Adrenal gland (tissue), 12 donors: ENCODE measurements around the gene SYT1. TPM values are rescaled to one million over a fixed set of nuclear protein-coding genes. Genes with fewer than 3 reads are reported as not detected.

Experiments used
- DNase-seq, 7 donors: peaks; one replicate each; pipeline ENCODE4 v3.0.0-alpha.2; 2019 to 2020
- H3K27ac ChIP-seq, 5 donors: fragments of 200-600 bp; sonication (generic) in 4 of 5; 1 replicate in 3 of 5; 2 replicates in 2 of 5; pipeline versions ENCODE4 v1.5.1 to v1.8.0; 2016 to 2020; ENCODE audit warnings: mild to moderate bottlenecking in 1 of 5
- H3K27me3 ChIP-seq: fragments of 200-600 bp; 2 replicates; pipeline ENCODE4 v1.8.0; 2021
- H3K36me3 ChIP-seq, 2 donors: fragments of 200-600 bp; replicated peaks in 1 of 2; 1 replicate in 1 of 2; 2 replicates in 1 of 2; pipeline versions ENCODE4 v1.5.1 to v1.8.0; 2018 to 2022
- H3K4me1 ChIP-seq, 2 donors: fragments of 200-600 bp; replicated peaks in 1 of 2; 1 replicate in 1 of 2; 2 replicates in 1 of 2; pipeline versions ENCODE4 v1.5.1 to v1.8.0; 2018 to 2021
- H3K4me3 ChIP-seq, 4 donors: fragments of 200-600 bp; sonication (generic) in 3 of 4; one replicate each; pipeline ENCODE4 v1.5.1; 2016 to 2018
- H3K9me3 ChIP-seq, 3 donors: fragments of 200-600 bp; sonication (generic) in 1 of 3; replicated peaks in 1 of 3; 1 replicate in 2 of 3; 2 replicates in 1 of 3; pipeline versions ENCODE4 v1.5.1 to v1.8.0; 2016 to 2021
- POLR2A ChIP-seq, 2 donors: fragments of 450-650 bp; IDR thresholded peaks; one replicate each; pipeline ENCODE4 v1.6.1; 2017; ENCODE audit warnings: antibody characterized with exemption in 2 of 2, mild to moderate bottlenecking in 2 of 2, moderate library complexity in 1 of 2
- WGBS, 4 donors: extraction: QIAGEN DNeasy Blood & Tissue Kit in 2 of 4; methylation state at CpG; one replicate each; pipeline versions ENCODE4 v1.1.5 to v1.1.7; 2013 to 2017; 5-methylcytosine and 5-hydroxymethylcytosine counted together
- intact Hi-C, 2 donors: fragments of 100-400 bp; cut with DNase I; formaldehyde crosslinking; loops; one replicate each; pipeline versions ENCODE4 v1.14.1 to v1.15.0; 2022 to 2023
- polyA plus RNA-seq, 3 donors: library from polyadenylated mRNA; stranded (reverse); fragments of 200-250 nt in 2 of 3; fragments of 350-450 nt in 1 of 3; fragmentation: Illumina TruSeq in 1 of 3; extraction: RNeasy Lipid Tissue Mini Kit (QIAGEN cat#74804) in 1 of 3; gene quantifications; one replicate each; pipeline ENCODE4 v1.2.3, GENCODE V29; 2013 to 2014
- total RNA-seq, 9 donors: library from RNA; depleted of rRNA in 4 of 9; stranded (reverse); fragments of >200 nt in 4 of 9; fragments of 120-200 nt in 1 of 9; fragmentation: NEBNext Ultra II Directional in 1 of 9; extraction: Animal tissue kit (Norgen Biotek cat#: 25700) in 1 of 9; gene quantifications; one replicate each; pipeline versions ENCODE4 v1.1.0 to v1.2.4, GENCODE V29; 2013 to 2023
- TF ChIP-seq, protein P1 (sequence below), 6 experiments: fragments of 450-650 bp in 4 of 6; fragments of 200-600 bp in 2 of 6; sonication (generic) in 1 of 6; IDR thresholded peaks; 1 replicate in 5 of 6; 2 replicates in 1 of 6; pipeline versions ENCODE4 v1.5.1 to v1.8.0; 2016 to 2021; ENCODE audit warnings: antibody characterized with exemption in 6 of 6, mild to moderate bottlenecking in 2 of 6, moderate library complexity in 1 of 6
- donor health status: healthy with polysubstance abuse.
- donor health status: Bipolar disorder and iron deficiency.
- donor health status: DM: yes; HTN: yes; CAD: no.
- donor health status: DM: no; HTN: no; CAD: no.
- donor health status: DM: no; HTN: no; CAD: no.
- donor health status: DM: yes; HTN: yes; CAD: no.

Gene SYT1
- total and polyA plus RNA-seq, 12 donors: 0.42 to 22.3 (median 4.6) TPM

DNA sequence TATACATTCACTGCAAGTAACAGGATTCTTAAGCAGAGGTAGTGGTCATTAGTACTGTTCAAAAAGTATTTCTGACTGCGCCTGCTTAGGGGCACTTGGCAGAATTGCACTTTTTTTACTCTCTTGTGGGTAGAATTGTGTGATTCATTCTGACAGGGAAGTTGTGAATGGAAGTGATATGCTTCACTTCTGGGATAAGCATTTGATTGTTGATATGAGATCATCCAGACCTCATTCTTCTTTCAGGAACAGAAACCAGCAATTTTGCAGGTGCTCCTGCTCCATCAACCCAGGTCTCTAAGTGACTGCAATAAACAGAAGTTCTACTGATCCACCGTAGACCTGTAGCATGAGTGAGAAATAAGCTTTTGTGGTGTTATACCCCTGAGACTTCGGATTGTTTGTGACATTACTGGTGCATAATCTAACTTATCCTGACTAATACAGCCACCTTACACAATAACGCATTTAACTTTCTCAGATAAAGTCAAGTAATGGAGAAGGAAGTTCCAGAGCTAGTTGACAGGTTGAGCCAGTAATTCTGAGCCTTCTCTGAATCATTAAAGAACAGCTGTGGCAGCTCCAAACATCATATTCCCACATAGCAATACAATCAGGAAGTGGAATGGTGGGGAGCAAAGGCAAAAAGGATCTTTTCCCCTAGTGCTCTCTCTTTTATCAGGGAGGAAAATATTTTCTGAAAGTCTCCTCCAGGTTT lies 387.9 kb downstream of the SYT1 start:
- no peak for DNase-seq
- 73 to 85% (median 80%) methylated on average over 4 of the region's 4 CpGs for WGBS, 4 donors

DNA sequence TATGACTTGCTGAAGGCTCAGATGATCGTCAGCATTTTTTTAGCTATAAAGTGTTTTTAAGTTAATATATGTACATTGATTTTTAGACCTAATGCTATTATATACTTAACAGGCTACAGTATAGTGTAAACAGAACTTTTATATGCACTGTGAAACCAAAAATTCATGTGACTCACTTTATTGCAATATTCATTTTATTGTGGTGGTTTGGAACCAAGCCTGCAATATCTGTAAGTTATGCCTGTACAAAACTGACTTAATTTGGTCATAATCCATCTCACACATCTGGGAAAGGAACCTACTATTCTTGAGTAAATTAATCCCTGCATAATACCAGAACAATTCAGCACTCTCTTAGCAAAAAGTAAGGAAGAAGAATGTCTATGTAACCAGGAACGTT lies 390.7 kb downstream of the SYT1 start:
- H3K27ac ChIP-seq: no peak overlapping the region
- no peaks in the 10 kb centered on the region for H3K36me3 ChIP-seq
- H3K9me3 ChIP-seq: no peaks in the 10 kb centered on the region
- no peak overlapping the region for H3K4me3 ChIP-seq
- intact Hi-C loops: no loop called here
- no peaks in the 10 kb centered on the region for H3K4me1 ChIP-seq
- no peaks in the 10 kb centered on the region for H3K27me3 ChIP-seq
- no peak for DNase-seq
- TF ChIP-seq POLR2A (IDR thresholded peaks at IDR 0.05): no peak
- TF ChIP-seq, protein P1, sequence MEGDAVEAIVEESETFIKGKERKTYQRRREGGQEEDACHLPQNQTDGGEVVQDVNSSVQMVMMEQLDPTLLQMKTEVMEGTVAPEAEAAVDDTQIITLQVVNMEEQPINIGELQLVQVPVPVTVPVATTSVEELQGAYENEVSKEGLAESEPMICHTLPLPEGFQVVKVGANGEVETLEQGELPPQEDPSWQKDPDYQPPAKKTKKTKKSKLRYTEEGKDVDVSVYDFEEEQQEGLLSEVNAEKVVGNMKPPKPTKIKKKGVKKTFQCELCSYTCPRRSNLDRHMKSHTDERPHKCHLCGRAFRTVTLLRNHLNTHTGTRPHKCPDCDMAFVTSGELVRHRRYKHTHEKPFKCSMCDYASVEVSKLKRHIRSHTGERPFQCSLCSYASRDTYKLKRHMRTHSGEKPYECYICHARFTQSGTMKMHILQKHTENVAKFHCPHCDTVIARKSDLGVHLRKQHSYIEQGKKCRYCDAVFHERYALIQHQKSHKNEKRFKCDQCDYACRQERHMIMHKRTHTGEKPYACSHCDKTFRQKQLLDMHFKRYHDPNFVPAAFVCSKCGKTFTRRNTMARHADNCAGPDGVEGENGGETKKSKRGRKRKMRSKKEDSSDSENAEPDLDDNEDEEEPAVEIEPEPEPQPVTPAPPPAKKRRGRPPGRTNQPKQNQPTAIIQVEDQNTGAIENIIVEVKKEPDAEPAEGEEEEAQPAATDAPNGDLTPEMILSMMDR (IDR thresholded peaks at IDR 0.05): no peak
- 54 to 70% (median 61%) methylated on average over 2 of the region's 2 CpGs for WGBS, 4 donors

More for the DNA sequence above, 387.9 kb downstream of the SYT1 start:
- Histone ChIP-seq H3K27me3 (no peaks in the 10 kb centered on the region), H3K4me3 (no peak overlapping the region), H3K36me3 (no peaks in the 10 kb centered on the region), H3K9me3 (no peaks in the 10 kb centered on the region), H3K4me1 (no peaks in the 10 kb centered on the region), H3K27ac (no peak overlapping the region)
- TF ChIP-seq, protein P1 (IDR thresholded peaks at IDR 0.05): no peak
- TF ChIP-seq POLR2A (IDR thresholded peaks at IDR 0.05): no peak
- intact Hi-C loops: no loop called here

GRCh38 chr12:79260923-79261322 lies 396.3 kb downstream of the SYT1 start:
- no peak for DNase-seq
- TF ChIP-seq POLR2A (IDR thresholded peaks at IDR 0.05): no peak
- TF ChIP-seq, protein P1 (IDR thresholded peaks at IDR 0.05): no peak
- no peak overlapping the region for H3K4me3 ChIP-seq
- 59 to 77% (median 71%) methylated on average over 2 of the region's 2 CpGs for WGBS, 4 donors
- H3K27me3 ChIP-seq: no peaks in the 10 kb centered on the region
- no peak overlapping the region for H3K27ac ChIP-seq
- H3K4me1 ChIP-seq: no peaks in the 10 kb centered on the region
- no peaks in the 10 kb centered on the region for H3K9me3 ChIP-seq
- intact Hi-C loops: no loop called here
- no peaks in the 10 kb centered on the region for H3K36me3 ChIP-seq

- no peak for DNase-seq
- H3K36me3 ChIP-seq: no peaks in the 10 kb centered on the region
- intact Hi-C loops: no loop called here
- no peak for TF ChIP-seq POLR2A (IDR thresholded peaks at IDR 0.05)
- TF ChIP-seq, protein P1 (IDR thresholded peaks at IDR 0.05): no peak
- H3K4me3 ChIP-seq: no peak overlapping the region
- 62 to 73% (median 68%) methylated on average over 3 of the region's 3 CpGs for WGBS, 4 donors
- H3K27ac ChIP-seq: no peak overlapping the region
- no peaks in the 10 kb centered on the region for H3K27me3 ChIP-seq
- H3K4me1 ChIP-seq: no peaks in the 10 kb centered on the region
- H3K9me3 ChIP-seq: no peaks in the 10 kb centered on the region
Observed at GRCh38 chr12:79262938-79263337, 398.4 kb downstream of the SYT1 start.
